Gastroesophageal sphincter (tissue), 4 donors: Measurements from ENCODE around the gene CLCN2. TPM values are rescaled to one million over a fixed set of nuclear protein-coding genes. Genes with fewer than 3 reads are reported as not detected.

Experiments used
- ATAC-seq: fragments of 150-250 bp; one replicate; pipeline ENCODE4 v1.9.1; 2016; ENCODE audit warnings: mild to moderate bottlenecking, moderate library complexity
- H3K27ac ChIP-seq, 4 donors: fragments of 200-600 bp; sonication (generic) in 3 of 4; 1 replicate in 3 of 4; 2 replicates in 1 of 4; pipeline ENCODE4 v1.5.1; 2016 to 2019
- H3K27me3 ChIP-seq: fragments of 200-600 bp; sonication (generic); one replicate; pipeline ENCODE4 v1.5.1; 2019
- H3K36me3 ChIP-seq, 2 donors: fragments of 200-600 bp; sonication (generic); one replicate each; pipeline ENCODE4 v1.5.1; 2019; ENCODE audit warnings: control low read depth in 1 of 2
- H3K4me1 ChIP-seq, 3 donors: fragments of 200-600 bp; sonication (generic); 1 replicate in 2 of 3; 2 replicates in 1 of 3; pipeline ENCODE4 v1.5.1; 2016 to 2019; ENCODE audit warnings: control low read depth in 2 of 3
- H3K4me3 ChIP-seq, 2 donors: fragments of 200-600 bp; sonication (generic); one replicate each; pipeline ENCODE4 v1.5.1; 2019; ENCODE audit warnings: mild to moderate bottlenecking in 1 of 2, moderate library complexity in 1 of 2
- H3K9me3 ChIP-seq, 3 donors: fragments of 200-600 bp; sonication (generic); one replicate each; pipeline ENCODE4 v1.5.1; 2017 to 2019; ENCODE audit warnings: control low read depth in 2 of 3
- EP300 ChIP-seq: sonication (generic); formaldehyde crosslinking; IDR thresholded peaks from one replicate; pipeline ENCODE4 v1.6.1; 2017; ENCODE audit warnings: antibody characterized with exemption, mild to moderate bottlenecking
- POLR2A ChIP-seq, 2 donors: fragments of 450-650 bp; IDR thresholded peaks; one replicate each; pipeline ENCODE4 v1.6.1; 2017; ENCODE audit warnings: antibody characterized with exemption in 2 of 2, mild to moderate bottlenecking in 2 of 2, moderate library complexity in 1 of 2
- POLR2AphosphoS5 ChIP-seq: sonication (generic); formaldehyde crosslinking; IDR thresholded peaks from one replicate; pipeline ENCODE4 v1.6.1; 2017; ENCODE audit warnings: antibody characterized with exemption
- WGBS, 2 donors: methylation state at CpG; one replicate each; pipeline ENCODE4 v1.1.5; 2018; ENCODE audit warnings: low coverage in 1 of 2; 5-methylcytosine and 5-hydroxymethylcytosine counted together
- total RNA-seq, 4 donors: library from RNA; depleted of rRNA; stranded (reverse); fragments of >200 nt; gene quantifications; one replicate each; pipeline ENCODE4 v1.1.0, GENCODE V29; 2016
- TF ChIP-seq, protein P1 (sequence below), 4 experiments: fragments of 200-600 bp in 2 of 4; fragments of 450-650 bp in 2 of 4; sonication (generic) in 1 of 4; IDR thresholded peaks; one replicate each; pipeline ENCODE4 v1.5.1; 2017 to 2019; ENCODE audit warnings: antibody characterized with exemption in 4 of 4, mild to moderate bottlenecking in 2 of 4, moderate library complexity in 2 of 4

Gene CLCN2
- total RNA-seq, 4 donors from 2014 or later = 2.0 to 6.8 (median 2.3) TPM

DNA sequence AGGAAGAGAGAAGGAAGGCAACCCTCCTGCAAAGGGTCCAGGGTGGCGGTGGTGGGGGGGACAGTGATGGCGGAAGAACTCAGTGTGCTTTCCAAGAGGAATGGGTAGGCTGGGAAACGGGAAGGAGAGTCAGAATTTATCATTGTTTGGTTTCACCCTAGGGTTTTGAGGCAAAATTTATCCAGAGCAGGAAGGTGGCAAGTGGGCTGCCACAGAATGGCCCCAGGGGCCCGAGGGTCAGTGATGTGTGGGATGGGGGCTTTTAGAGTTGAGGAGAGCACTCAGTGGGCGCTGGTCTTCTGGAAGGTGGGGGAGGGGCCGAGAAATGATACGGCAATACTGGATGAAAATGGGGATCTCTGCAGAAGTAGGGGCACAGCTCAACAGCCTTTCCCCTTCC is 23.4 kb downstream of the CLCN2 start:
- Histone ChIP-seq H3K27me3 (no peaks in the 10 kb centered on the region), H3K27ac (peak overlapping the region; percentile 94 to 99 (median 98)), H3K4me1 (peaks cover 0 to 68% (median 30%) of the 10 kb centered on the region in 3 donors), H3K36me3 (peaks cover 0 to 42% of the 10 kb centered on the region in 2 donors), H3K4me3 (peak overlapping the region; percentile 1 to 92), H3K9me3 (no peaks in the 10 kb centered on the region)
- 28 to 41% methylated on average over 3 to 7 of the region's 7 CpGs for WGBS, 2 donors
- no peak for ATAC-seq
- TF ChIP-seq EP300 = no peak
- no peak for TF ChIP-seq POLR2A (IDR thresholded peaks at IDR 0.05)
- TF ChIP-seq, protein P1, sequence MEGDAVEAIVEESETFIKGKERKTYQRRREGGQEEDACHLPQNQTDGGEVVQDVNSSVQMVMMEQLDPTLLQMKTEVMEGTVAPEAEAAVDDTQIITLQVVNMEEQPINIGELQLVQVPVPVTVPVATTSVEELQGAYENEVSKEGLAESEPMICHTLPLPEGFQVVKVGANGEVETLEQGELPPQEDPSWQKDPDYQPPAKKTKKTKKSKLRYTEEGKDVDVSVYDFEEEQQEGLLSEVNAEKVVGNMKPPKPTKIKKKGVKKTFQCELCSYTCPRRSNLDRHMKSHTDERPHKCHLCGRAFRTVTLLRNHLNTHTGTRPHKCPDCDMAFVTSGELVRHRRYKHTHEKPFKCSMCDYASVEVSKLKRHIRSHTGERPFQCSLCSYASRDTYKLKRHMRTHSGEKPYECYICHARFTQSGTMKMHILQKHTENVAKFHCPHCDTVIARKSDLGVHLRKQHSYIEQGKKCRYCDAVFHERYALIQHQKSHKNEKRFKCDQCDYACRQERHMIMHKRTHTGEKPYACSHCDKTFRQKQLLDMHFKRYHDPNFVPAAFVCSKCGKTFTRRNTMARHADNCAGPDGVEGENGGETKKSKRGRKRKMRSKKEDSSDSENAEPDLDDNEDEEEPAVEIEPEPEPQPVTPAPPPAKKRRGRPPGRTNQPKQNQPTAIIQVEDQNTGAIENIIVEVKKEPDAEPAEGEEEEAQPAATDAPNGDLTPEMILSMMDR (IDR thresholded peaks at IDR 0.05) = no peak
- no peak for TF ChIP-seq POLR2AphosphoS5

- peak; percentile 68 for ATAC-seq
- WGBS, 2 donors = 12 to 21% methylated on average over 5 of the region's 6 CpGs
- TF ChIP-seq, protein P1 (IDR thresholded peaks at IDR 0.05) = peak in 2 of 4 experiments; percentile 28 to 42
- TF ChIP-seq POLR2A (IDR thresholded peaks at IDR 0.05) (peak; percentile 20 to 42), EP300 (no peak), POLR2AphosphoS5 (peak; percentile 79)
- Histone ChIP-seq H3K36me3 (peaks cover 0 to 42% of the 10 kb centered on the region in 2 donors), H3K27me3 (no peaks in the 10 kb centered on the region), H3K27ac (peak within 1 kb of the TSS; percentile 94 to 99 (median 98)), H3K4me3 (peak within 1 kb of the TSS; percentile 89 to 92), H3K9me3 (no peaks in the 10 kb centered on the region), H3K4me1 (peaks cover 0 to 72% (median 30%) of the 10 kb centered on the region in 3 donors)
Measured at GRCh38 chr3:184337399-184337714, 24.0 kb downstream of the CLCN2 start, which contains the start of gene FAM131A. TSS of gene FAM131A (plus strand) at chr3:184337600. CDS start at chr3:184337631, 31 bp downstream.

DNA sequence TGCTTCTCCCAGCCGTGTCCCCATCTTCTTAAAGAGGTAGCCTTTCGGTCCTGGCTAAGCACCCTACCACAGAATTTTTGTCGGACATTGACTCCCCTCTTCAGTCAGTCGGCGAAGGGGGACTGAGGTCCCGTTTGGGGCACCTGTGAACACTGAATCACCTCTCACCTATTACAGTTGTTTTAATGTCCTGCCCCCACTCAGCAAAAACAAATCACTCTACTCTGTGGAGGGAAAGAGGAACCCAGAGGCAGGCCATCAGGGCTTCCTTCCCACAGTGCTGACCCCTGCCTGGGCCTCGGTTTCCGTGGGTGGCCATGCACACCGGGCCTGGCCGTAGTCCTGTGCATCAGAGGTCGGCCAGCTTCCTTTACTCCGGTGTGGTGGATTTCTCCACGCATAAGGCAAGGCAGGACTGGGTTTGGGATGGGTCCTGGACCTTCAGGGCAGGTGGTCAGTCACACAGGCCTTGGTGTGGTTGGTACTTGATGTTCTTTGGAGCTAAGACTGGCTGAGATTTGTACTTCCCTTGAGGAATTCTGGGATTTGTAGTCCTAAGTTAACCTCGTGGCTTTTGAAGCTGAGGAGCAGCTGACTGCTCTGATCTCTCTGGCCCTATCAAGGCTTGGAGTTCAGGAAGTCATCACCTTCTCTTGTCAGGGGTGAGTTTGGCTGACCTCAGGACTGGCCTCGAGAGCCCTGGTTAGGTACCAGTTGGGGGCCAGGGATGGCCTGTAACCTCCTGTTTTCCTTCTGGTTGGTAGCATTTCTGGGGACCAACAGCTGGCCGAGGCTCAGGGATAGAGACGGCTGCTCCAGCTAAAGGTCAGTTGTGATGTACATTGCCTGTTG is 24.6 kb downstream of the CLCN2 start:
- peak; percentile 52 for ATAC-seq
- peaks cover 0 to 78% (median 30%) of the 10 kb centered on the region in 3 donors for H3K4me1 ChIP-seq
- peak overlapping the region; percentile 94 to 99 (median 98) for H3K27ac ChIP-seq
- H3K27me3 ChIP-seq = no peaks in the 10 kb centered on the region
- TF ChIP-seq POLR2A (IDR thresholded peaks at IDR 0.05) = no peak
- no peak for TF ChIP-seq EP300
- peak; percentile 45 for TF ChIP-seq POLR2AphosphoS5
- TF ChIP-seq, protein P1 (IDR thresholded peaks at IDR 0.05) = no peak
- no peaks in the 10 kb centered on the region for H3K9me3 ChIP-seq
- H3K4me3 ChIP-seq = peak overlapping the region; percentile 89 to 92
- H3K36me3 ChIP-seq = peaks cover 0 to 42% of the 10 kb centered on the region in 2 donors
- 0% methylated on average over 1 of the region's 17 CpGs for WGBS, 2 donors

DNA sequence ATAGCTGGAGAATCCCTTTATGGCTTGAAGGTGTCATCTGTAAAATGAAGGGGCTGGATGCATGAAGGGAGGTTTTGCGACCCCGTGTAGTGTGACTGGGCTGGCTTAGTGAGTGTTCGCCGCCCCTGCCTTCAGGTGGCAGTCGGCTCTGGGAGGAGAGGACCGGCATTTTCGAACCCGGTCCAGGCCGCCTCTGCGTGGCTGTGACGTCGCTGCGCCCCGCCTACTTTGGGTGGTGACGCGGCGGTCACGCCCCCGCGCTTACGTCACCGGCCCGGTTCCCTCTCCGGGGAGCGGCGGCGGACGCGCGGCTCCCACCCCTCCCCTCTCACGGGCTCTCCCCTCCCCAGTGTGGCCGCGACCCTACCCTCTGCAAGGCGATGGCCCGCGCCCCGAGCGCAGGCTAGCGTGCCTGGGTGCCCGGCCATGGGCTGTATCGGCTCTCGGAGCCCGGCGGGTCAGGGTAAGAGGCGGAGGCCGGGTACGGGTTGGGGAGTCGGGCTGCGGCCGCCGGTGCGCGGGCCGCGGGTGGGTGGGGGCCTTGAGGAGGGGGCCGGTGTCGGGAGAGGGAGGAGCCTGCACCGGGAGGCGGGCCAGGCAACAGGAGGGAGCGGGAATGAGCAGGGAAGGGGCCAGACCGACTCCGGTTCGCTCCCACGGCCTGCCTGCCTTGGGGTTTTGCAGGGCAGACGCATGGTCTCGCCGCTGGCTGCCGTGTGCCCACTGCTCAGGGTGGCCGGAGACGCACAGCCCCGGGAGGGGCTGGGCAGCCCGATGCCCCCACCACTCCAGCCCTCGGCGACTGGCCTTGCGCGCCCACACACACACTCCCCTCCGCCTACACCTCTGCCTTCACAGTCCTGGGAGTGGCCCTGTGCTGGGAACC is 25.5 kb downstream of the CLCN2 start:
- Histone ChIP-seq H3K9me3 (no peaks in the 10 kb centered on the region), H3K4me3 (peak overlapping the region; percentile 89 to 92), H3K27ac (peak overlapping the region; percentile 94 to 99 (median 98)), H3K27me3 (no peaks in the 10 kb centered on the region), H3K4me1 (peaks cover 0 to 78% (median 30%) of the 10 kb centered on the region in 3 donors), H3K36me3 (peaks cover 0 to 45% of the 10 kb centered on the region in 2 donors)
- WGBS, 2 donors = 3% methylated on average over 8 of the region's 77 CpGs; no CpG with 5 or more reads in 1 of the 2 donors
- ATAC-seq = peak; percentile 76
- TF ChIP-seq POLR2AphosphoS5 (peak; percentile 90), POLR2A (IDR thresholded peaks at IDR 0.05) (peak; percentile 70 to 78), EP300 (no peak)
- TF ChIP-seq, protein P1 (IDR thresholded peaks at IDR 0.05) = no peak
